ENCODE measurements around the gene METTL16.
A peak's percentile ranks its signal among the peaks of the same experiment; 100 is the strongest.

METTL16 gene

GRCh38 chr17:2421315-2422147 lies 90.2 kb downstream of the METTL16 start:
- Histone ChIP-seq H3K4me3 (ENCODE audit: low read length) (no peak overlapping the region), H3K27me3 (ENCODE audit: control insufficient read depth, insufficient read depth, low read length) (no peaks in the 10 kb centered on the region), H3K9ac (ENCODE audit: low read length) (no peak overlapping the region), H3K4me1 (ENCODE audit: control insufficient read depth, insufficient read depth, low read length) (no peaks in the 10 kb centered on the region), H3K36me3 (ENCODE audit: control insufficient read depth, insufficient read depth, low read length) (no peaks in the 10 kb centered on the region), H3K9me3 (ENCODE audit: control insufficient read depth, low read length) (no peaks in the 10 kb centered on the region)

- no peaks in the 10 kb centered on the region for H3K36me3 ChIP-seq (ENCODE audit: control insufficient read depth, insufficient read depth, low read length)
- no peak overlapping the region for H3K9ac ChIP-seq (ENCODE audit: low read length)
- no peaks in the 10 kb centered on the region for H3K4me1 ChIP-seq (ENCODE audit: control insufficient read depth, insufficient read depth, low read length)
- H3K27me3 ChIP-seq (ENCODE audit: control insufficient read depth, insufficient read depth, low read length), result no peaks in the 10 kb centered on the region
- no peaks in the 10 kb centered on the region for H3K9me3 ChIP-seq (ENCODE audit: control insufficient read depth, low read length)
- no peak overlapping the region for H3K4me3 ChIP-seq (ENCODE audit: low read length)
Observed at GRCh38 chr17:2420176-2420575, 91.5 kb downstream of the METTL16 start.

GRCh38 chr17:2419486-2419885 lies 92.2 kb downstream of the METTL16 start:
- H3K36me3 ChIP-seq (ENCODE audit: control insufficient read depth, insufficient read depth, low read length), result no peaks in the 10 kb centered on the region
- H3K9ac ChIP-seq (ENCODE audit: low read length), result no peak overlapping the region
- H3K4me3 ChIP-seq (ENCODE audit: low read length), result no peak overlapping the region
- H3K9me3 ChIP-seq (ENCODE audit: control insufficient read depth, low read length), result no peaks in the 10 kb centered on the region
- H3K4me1 ChIP-seq (ENCODE audit: control insufficient read depth, insufficient read depth, low read length), result no peaks in the 10 kb centered on the region
- H3K27me3 ChIP-seq (ENCODE audit: control insufficient read depth, insufficient read depth, low read length), result no peaks in the 10 kb centered on the region

- H3K27me3 ChIP-seq (ENCODE audit: control insufficient read depth, insufficient read depth, low read length), result no peaks in the 10 kb centered on the region
- H3K9ac ChIP-seq (ENCODE audit: low read length), result no peak overlapping the region
- H3K9me3 ChIP-seq (ENCODE audit: control insufficient read depth, low read length), result no peaks in the 10 kb centered on the region
- H3K36me3 ChIP-seq (ENCODE audit: control insufficient read depth, insufficient read depth, low read length), result no peaks in the 10 kb centered on the region
- no peaks in the 10 kb centered on the region for H3K4me1 ChIP-seq (ENCODE audit: control insufficient read depth, insufficient read depth, low read length)
- H3K4me3 ChIP-seq (ENCODE audit: low read length), result no peak overlapping the region
Observed at GRCh38 chr17:2418572-2418971, 93.1 kb downstream of the METTL16 start.

- no peak overlapping the region for H3K9ac ChIP-seq (ENCODE audit: low read length)
- H3K36me3 ChIP-seq (ENCODE audit: control insufficient read depth, insufficient read depth, low read length), result no peaks in the 10 kb centered on the region
- H3K4me1 ChIP-seq (ENCODE audit: control insufficient read depth, insufficient read depth, low read length), result no peaks in the 10 kb centered on the region
- no peaks in the 10 kb centered on the region for H3K9me3 ChIP-seq (ENCODE audit: control insufficient read depth, low read length)
- H3K27me3 ChIP-seq (ENCODE audit: control insufficient read depth, insufficient read depth, low read length), result no peaks in the 10 kb centered on the region
- no peak overlapping the region for H3K4me3 ChIP-seq (ENCODE audit: low read length)
Observed at GRCh38 chr17:2416010-2416734, 95.5 kb downstream of the METTL16 start.

GRCh38 chr17:2415081-2415480 lies 96.6 kb downstream of the METTL16 start:
- Histone ChIP-seq H3K4me1 (ENCODE audit: control insufficient read depth, insufficient read depth, low read length) (no peaks in the 10 kb centered on the region), H3K9ac (ENCODE audit: low read length) (no peak overlapping the region), H3K27me3 (ENCODE audit: control insufficient read depth, insufficient read depth, low read length) (no peaks in the 10 kb centered on the region), H3K9me3 (ENCODE audit: control insufficient read depth, low read length) (no peaks in the 10 kb centered on the region), H3K4me3 (ENCODE audit: low read length) (no peak overlapping the region), H3K36me3 (ENCODE audit: control insufficient read depth, insufficient read depth, low read length) (no peaks in the 10 kb centered on the region)

- Histone ChIP-seq H3K4me3 (ENCODE audit: low read length) (no peak overlapping the region), H3K27me3 (ENCODE audit: control insufficient read depth, insufficient read depth, low read length) (no peaks in the 10 kb centered on the region), H3K9ac (ENCODE audit: low read length) (no peak overlapping the region), H3K4me1 (ENCODE audit: control insufficient read depth, insufficient read depth, low read length) (no peaks in the 10 kb centered on the region), H3K36me3 (ENCODE audit: control insufficient read depth, insufficient read depth, low read length) (no peaks in the 10 kb centered on the region), H3K9me3 (ENCODE audit: control insufficient read depth, low read length) (no peaks in the 10 kb centered on the region)
Observed at GRCh38 chr17:2414446-2415064, 97.1 kb downstream of the METTL16 start.

GRCh38 chr17:2412561-2413021 lies 99.1 kb downstream of the METTL16 start:
- H3K27me3 ChIP-seq (ENCODE audit: control insufficient read depth, insufficient read depth, low read length), result no peaks in the 10 kb centered on the region
- H3K36me3 ChIP-seq (ENCODE audit: control insufficient read depth, insufficient read depth, low read length), result no peaks in the 10 kb centered on the region
- no peaks in the 10 kb centered on the region for H3K9me3 ChIP-seq (ENCODE audit: control insufficient read depth, low read length)
- peaks cover under 1% of the 10 kb centered on the region for H3K4me1 ChIP-seq (ENCODE audit: control insufficient read depth, insufficient read depth, low read length)
- no peak overlapping the region for H3K9ac ChIP-seq (ENCODE audit: low read length)
- no peak overlapping the region for H3K4me3 ChIP-seq (ENCODE audit: low read length)

- Histone ChIP-seq H3K9ac (ENCODE audit: low read length) (no peak overlapping the region), H3K4me3 (ENCODE audit: low read length) (no peak overlapping the region), H3K36me3 (ENCODE audit: control insufficient read depth, insufficient read depth, low read length) (no peaks in the 10 kb centered on the region), H3K9me3 (ENCODE audit: control insufficient read depth, low read length) (no peaks in the 10 kb centered on the region), H3K27me3 (ENCODE audit: control insufficient read depth, insufficient read depth, low read length) (no peaks in the 10 kb centered on the region), H3K4me1 (ENCODE audit: control insufficient read depth, insufficient read depth, low read length) (peaks cover 17% of the 10 kb centered on the region)
Observed at GRCh38 chr17:2410951-2411350, 100.7 kb downstream of the METTL16 start.

GRCh38 chr17:2406903-2407790 lies 104.5 kb downstream of the METTL16 start:
- Histone ChIP-seq H3K36me3 (ENCODE audit: control insufficient read depth, insufficient read depth, low read length) (no peaks in the 10 kb centered on the region), H3K27me3 (ENCODE audit: control insufficient read depth, insufficient read depth, low read length) (no peaks in the 10 kb centered on the region), H3K4me3 (ENCODE audit: low read length) (no peak overlapping the region), H3K9me3 (ENCODE audit: control insufficient read depth, low read length) (no peaks in the 10 kb centered on the region), H3K9ac (ENCODE audit: low read length) (peak overlapping the region; percentile 79), H3K4me1 (ENCODE audit: control insufficient read depth, insufficient read depth, low read length) (peaks cover 55% of the 10 kb centered on the region)

GRCh38 chr17:2406271-2406902 lies 105.3 kb downstream of the METTL16 start:
- H3K4me1 ChIP-seq (ENCODE audit: control insufficient read depth, insufficient read depth, low read length), result peaks cover 56% of the 10 kb centered on the region
- no peaks in the 10 kb centered on the region for H3K9me3 ChIP-seq (ENCODE audit: control insufficient read depth, low read length)
- peak overlapping the region; percentile 79 for H3K9ac ChIP-seq (ENCODE audit: low read length)
- no peaks in the 10 kb centered on the region for H3K36me3 ChIP-seq (ENCODE audit: control insufficient read depth, insufficient read depth, low read length)
- H3K27me3 ChIP-seq (ENCODE audit: control insufficient read depth, insufficient read depth, low read length), result no peaks in the 10 kb centered on the region
- no peak overlapping the region for H3K4me3 ChIP-seq (ENCODE audit: low read length)
